IPS-20b (cell line): ENCODE results near the gene ZNF8.
A peak's percentile ranks its signal among the peaks of the same experiment; 100 is the strongest.
"Not testable (repeated sequence)": the region's sequence is repeated elsewhere in the genome, so short reads cannot be mapped to it uniquely, and the experiment has no call there.

Experiments used
- H3K27ac ChIP-seq: one replicate; pipeline ENCODE4 v1.5.1; 2013; ENCODE audit warnings: low read length
- H3K27me3 ChIP-seq: 2 replicates; pipeline ENCODE4 v1.6.1; 2013; ENCODE audit warnings: mild to moderate bottlenecking, low read length, inconsistent platforms; ENCODE audit not compliant: insufficient read depth
- H3K36me3 ChIP-seq: 2 replicates; pipeline ENCODE4 v1.6.1; 2013; ENCODE audit warnings: low read depth, mild to moderate bottlenecking, inconsistent platforms, low read length, moderate library complexity; ENCODE audit not compliant: insufficient read depth
- H3K4me1 ChIP-seq: 2 replicates; pipeline ENCODE4 v1.6.1; 2013; ENCODE audit warnings: mild to moderate bottlenecking, control low read depth, inconsistent platforms, low read length, moderate library complexity; ENCODE audit not compliant: insufficient read depth
- H3K4me3 ChIP-seq: 2 replicates; pipeline ENCODE4 v1.5.1; 2013; ENCODE audit warnings: mild to moderate bottlenecking, low read length, inconsistent platforms
- H3K9ac ChIP-seq: 2 replicates; pipeline ENCODE4 v1.6.1; 2013; ENCODE audit warnings: low read depth, mild to moderate bottlenecking, inconsistent platforms, low read length, moderate library complexity
- H3K9me3 ChIP-seq: 2 replicates; pipeline ENCODE4 v1.6.1; 2013; ENCODE audit warnings: mild to moderate bottlenecking, low read depth, low read length, inconsistent platforms; ENCODE audit not compliant: insufficient read depth

ZNF8 gene

DNA sequence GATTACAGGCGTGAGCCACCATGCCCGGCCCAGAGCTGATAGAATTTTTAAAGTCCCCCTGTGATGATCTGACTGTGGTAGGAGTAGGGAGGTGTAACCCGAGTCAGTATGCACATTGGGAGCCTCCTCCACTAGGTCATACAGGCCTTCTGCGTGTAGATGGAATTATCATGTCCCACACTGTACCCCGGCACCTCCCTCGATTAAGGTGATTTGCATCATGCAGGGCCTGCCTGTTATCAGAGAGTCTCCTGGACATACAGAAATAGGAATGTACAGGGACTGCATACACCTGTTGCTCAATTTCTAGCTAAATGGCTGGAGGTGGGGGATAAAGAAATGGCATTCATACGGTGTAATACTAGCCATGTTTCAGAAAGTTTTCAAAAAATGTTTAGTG lies 25.5 kb downstream of the ZNF8 start:
- Histone ChIP-seq H3K36me3 (peaks cover 62% of the 10 kb centered on the region), H3K9ac (no peak overlapping the region; the same call in 1 of the 2 replicates), H3K27me3 (no peaks in the 10 kb centered on the region), H3K4me3 (peak overlapping the region; percentile 90), H3K4me1 (peaks cover 5% of the 10 kb centered on the region; the same call in 1 of the 2 replicates), H3K27ac (no peak overlapping the region), H3K9me3 (no peaks in the 10 kb centered on the region)

DNA sequence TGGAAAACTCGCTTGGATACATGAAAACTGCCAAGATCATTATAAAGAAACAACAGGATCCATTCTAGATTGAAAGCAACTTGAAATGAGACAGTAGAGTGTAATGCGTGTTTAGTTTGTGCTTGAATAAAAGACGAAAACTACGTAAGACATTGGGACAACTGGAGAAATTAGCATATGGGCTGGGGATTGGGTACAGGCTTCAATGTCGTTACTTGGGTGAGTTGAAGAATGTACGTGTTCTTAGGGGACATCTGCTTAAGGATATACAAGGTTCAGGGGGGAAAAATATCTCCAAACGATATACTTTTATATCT lies 26.0 kb downstream of the ZNF8 start:
- H3K27me3 ChIP-seq = no peaks in the 10 kb centered on the region
- peak overlapping the region; percentile 18; the same call in 1 of the 2 replicates for H3K9ac ChIP-seq
- H3K4me3 ChIP-seq = peak overlapping the region; percentile 90
- H3K27ac ChIP-seq = no peak overlapping the region
- H3K9me3 ChIP-seq = no peaks in the 10 kb centered on the region
- peaks cover 65% of the 10 kb centered on the region for H3K36me3 ChIP-seq
- peaks cover 5% of the 10 kb centered on the region; the same call in 1 of the 2 replicates for H3K4me1 ChIP-seq

DNA sequence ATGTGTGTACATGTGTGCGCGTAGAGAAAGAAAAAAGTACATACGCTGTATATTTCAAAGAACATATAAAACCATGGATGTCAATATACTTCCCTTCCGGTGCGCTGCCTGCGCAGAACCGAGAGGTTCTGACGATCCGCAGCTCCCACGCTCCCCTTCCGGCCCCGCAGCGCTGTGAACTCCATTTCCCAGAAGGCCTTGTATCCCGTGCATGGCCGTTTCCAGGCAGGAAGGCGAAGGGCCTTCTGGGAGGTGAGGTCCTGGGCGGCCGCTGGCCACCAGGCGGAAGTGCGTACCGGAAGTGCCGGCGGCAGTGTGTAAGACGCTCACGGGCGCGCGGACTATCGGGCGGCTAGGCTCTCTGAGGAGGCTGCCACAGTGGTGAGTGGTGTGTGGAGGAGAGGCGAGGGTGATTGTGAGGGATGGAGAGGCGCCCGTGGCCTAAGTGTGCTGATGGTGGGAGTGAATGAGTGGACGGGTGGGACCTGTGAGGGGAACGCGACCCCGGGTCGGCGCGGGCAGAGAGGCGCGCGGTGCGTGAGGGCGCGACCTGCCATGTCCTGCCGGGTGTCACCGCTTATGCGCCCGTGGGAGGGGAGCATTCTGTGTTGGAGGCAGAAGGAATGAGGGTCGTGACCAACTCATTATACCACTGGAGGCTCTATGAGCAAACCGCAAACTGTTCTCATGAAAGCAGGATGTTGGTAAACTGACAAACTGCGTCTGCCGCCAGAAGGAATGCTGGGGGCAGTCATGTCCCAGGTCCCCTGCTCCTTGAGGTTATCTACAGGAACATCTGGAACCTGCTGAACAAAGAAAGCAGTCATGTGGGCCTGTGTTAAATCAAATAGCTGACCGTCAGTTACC lies 26.5 kb downstream of the ZNF8 start, which contains the start of gene ERVK3-1:
ERVK3-1 (plus strand) TSS at position 313 of the 867 bp plus-strand sequence. CDS start 6,792 bp downstream, outside the sequence.
- peaks cover 61% of the 10 kb centered on the region for H3K36me3 ChIP-seq
- H3K27me3 ChIP-seq = no peaks in the 10 kb centered on the region
- peak within 1 kb of the TSS; percentile 90 for H3K4me3 ChIP-seq
- H3K9ac ChIP-seq = peak within 1 kb of the TSS; percentile 81
- H3K4me1 ChIP-seq = peaks cover 5% of the 10 kb centered on the region; the same call in 1 of the 2 replicates
- no peak within 1 kb of the TSS for H3K27ac ChIP-seq
- no peaks in the 10 kb centered on the region for H3K9me3 ChIP-seq

DNA sequence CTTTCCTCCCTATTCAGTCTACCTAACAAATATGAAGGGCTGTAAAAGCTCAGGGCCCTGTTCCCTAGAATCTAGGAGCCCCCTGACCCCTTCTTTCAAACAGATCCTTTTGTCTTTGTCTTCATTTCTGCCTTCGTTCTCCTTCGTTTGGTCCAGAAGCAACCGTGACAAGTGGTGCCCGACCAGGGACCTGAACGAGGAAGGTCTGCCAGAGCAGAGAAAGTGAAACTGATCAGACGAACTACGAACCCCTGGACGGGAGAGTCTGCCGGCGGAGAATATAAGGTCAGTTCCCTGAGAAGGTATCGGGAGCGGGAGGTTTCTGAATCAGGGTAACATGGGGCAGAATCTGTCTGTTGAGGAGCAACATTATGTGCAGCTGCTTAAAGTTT lies 27.2 kb downstream of the ZNF8 start:
- peak overlapping the region; percentile 90 for H3K4me3 ChIP-seq
- peaks cover 5% of the 10 kb centered on the region; the same call in 1 of the 2 replicates for H3K4me1 ChIP-seq
- no peaks in the 10 kb centered on the region for H3K9me3 ChIP-seq
- H3K27ac ChIP-seq = no peak overlapping the region
- H3K27me3 ChIP-seq = no peaks in the 10 kb centered on the region
- H3K9ac ChIP-seq = peak overlapping the region; percentile 81
- H3K36me3 ChIP-seq = peaks cover 55% of the 10 kb centered on the region

DNA sequence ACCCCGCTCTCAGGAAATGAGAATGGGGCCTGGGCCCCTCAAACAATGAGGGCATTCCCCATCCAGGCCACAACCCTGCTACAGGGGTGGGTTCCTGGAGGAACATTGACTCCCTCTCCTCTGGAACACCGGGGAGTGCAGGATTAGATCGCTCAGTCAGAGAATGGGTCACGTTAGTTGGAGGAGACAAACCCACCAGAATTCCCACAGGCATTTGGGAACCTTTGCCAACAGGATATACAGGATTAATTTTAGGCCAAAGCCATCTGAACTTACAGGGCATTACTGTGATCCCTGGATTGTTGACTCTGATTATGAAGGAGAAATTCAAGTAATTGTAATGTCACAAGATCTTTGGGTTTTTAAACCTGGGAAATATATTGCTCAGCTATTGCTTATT lies 29.0 kb downstream of the ZNF8 start:
- H3K27ac ChIP-seq = no peak overlapping the region

DNA sequence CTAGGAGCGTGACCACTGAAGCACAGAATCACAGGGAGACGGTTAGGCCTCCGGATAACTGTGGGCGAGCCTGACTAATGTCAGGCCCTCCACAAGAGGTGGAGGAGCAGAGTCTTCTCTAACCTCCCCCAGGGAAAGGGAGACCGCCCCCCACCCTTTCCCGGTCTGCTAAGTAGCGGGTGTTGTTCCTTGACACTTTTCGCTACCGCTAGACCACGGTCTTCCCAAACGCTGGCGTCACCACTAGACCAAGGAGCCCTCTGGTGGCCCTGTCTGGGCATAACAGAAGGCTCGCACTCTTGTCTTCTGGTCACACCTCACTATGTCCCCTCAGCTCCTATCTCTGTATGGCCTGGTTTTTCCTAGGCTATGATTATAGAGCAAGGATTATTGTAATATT lies 31.9 kb downstream of the ZNF8 start:
- H3K9me3 ChIP-seq, H3K27ac ChIP-seq, H3K27me3 ChIP-seq, H3K4me1 ChIP-seq, H3K4me3 ChIP-seq, H3K9ac ChIP-seq: not testable (repeated sequence)
- peaks cover 81% of the 10 kb centered on the region for H3K36me3 ChIP-seq

More for the DNA sequence above, 29.0 kb downstream of the ZNF8 start:
- Histone ChIP-seq H3K9me3 (no peaks in the 10 kb centered on the region), H3K27me3 (no peaks in the 10 kb centered on the region), H3K4me3 (no peak overlapping the region), H3K9ac (no peak overlapping the region), H3K4me1 (peaks cover 5% of the 10 kb centered on the region; the same call in 1 of the 2 replicates), H3K36me3 (peaks cover 54% of the 10 kb centered on the region)

DNA sequence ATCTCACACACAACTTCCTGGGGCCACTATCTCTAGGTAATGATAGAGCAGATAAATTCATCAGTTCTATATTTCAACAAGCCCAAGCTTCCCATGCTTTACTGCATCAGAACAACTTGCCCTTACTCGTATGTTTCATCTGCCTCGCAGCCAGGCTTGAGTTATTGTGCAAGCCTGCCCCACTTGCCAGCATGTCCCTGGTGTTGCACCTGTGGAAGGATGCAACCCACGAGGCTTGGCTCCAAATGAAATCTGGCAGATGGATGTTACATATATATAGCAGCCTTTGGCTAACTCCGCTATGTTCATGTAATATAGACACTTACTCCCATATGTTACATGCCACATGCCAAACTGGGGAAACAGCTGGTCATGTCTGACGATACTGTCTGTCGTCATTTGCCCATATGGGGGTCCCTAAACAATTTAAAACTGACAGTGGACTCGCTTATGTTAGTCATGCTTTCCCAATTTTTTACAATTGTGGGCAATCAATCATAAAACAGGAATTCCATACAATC lies 32.6 kb downstream of the ZNF8 start:
- no peaks in the 10 kb centered on the region for H3K4me1 ChIP-seq
- no peak overlapping the region for H3K27ac ChIP-seq
- no peak overlapping the region for H3K9ac ChIP-seq
- H3K4me3 ChIP-seq = no peak overlapping the region
- peaks cover 82% of the 10 kb centered on the region for H3K36me3 ChIP-seq
- no peaks in the 10 kb centered on the region for H3K9me3 ChIP-seq
- H3K27me3 ChIP-seq = no peaks in the 10 kb centered on the region

DNA sequence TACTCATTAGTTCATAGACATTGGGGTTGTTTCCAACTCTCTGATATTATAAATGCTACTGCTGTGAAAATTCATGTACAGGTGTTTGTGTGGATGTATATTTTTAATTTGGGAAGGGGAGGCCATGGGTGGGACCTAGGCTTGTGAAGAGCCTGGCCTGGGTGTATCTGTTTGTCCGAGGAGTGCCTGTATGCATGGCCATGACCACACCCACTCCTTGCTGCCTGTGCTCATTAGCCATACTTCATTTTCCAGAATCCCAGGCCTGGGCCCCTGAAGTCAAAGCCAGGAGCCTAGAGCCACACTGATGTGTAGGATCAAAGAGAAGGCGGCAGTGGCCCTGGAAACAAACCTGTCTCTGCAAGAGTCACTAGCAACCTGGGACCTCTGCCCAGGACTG lies 36.8 kb downstream of the ZNF8 start:
- Histone ChIP-seq H3K27ac (no peak overlapping the region), H3K36me3 (peaks cover 47% of the 10 kb centered on the region), H3K4me3 (no peak overlapping the region), H3K9ac (no peak overlapping the region), H3K27me3 (no peaks in the 10 kb centered on the region), H3K4me1 (no peaks in the 10 kb centered on the region), H3K9me3 (no peaks in the 10 kb centered on the region)

DNA sequence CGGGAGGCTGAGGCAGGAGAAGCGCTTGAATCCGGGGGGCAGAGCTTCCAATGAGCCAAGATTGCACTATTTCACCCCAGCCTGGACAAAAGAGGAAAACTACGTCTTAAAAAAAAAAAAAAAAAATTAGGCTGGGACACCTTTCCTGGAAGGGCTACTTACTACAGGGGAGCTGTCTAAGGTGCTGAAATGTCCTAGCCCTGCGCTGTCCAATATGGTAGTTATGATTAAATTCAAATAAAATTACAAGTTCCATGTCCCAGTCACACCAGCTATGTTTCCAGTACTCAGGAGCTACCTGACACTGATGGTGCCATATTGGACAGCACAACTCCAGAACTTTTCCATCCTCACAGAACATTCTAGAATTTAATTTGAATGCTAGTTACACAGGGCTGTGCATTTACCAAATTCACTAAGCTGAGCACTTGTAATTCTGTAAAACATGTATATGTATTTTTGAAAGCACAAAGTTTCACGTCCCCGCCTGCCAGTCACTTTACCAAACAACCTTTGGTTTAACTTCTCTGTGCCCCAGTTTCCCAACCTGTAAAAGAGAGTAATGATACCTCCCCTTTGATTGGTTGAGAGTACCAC lies 38.8 kb downstream of the ZNF8 start:
- H3K9ac ChIP-seq = no peak overlapping the region
- H3K4me1 ChIP-seq = no peaks in the 10 kb centered on the region
- H3K9me3 ChIP-seq = no peaks in the 10 kb centered on the region
- H3K4me3 ChIP-seq = no peak overlapping the region
- peaks cover 32% of the 10 kb centered on the region for H3K36me3 ChIP-seq
- H3K27me3 ChIP-seq = no peaks in the 10 kb centered on the region
- no peak overlapping the region for H3K27ac ChIP-seq

DNA sequence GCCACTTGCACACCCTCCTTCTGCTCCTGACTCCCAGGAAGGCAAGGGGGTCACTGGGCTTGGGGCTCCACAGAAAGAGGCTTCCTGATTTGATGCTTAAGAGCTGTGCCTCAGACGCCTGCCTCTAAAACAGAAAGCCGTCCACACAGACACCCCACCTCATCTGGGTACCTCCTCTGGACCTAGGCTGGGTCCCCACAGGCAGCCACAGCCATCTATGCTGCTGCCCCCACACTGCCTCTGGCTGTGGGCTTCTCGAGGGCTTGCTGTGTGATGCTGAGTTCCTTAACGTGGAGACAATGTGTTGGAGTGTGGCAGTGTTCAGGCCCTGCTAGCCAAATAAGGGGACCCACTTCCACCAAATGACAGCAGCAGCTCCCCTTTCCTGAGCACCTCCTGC lies 39.5 kb downstream of the ZNF8 start:
- Histone ChIP-seq H3K4me3 (no peak overlapping the region), H3K9me3 (no peaks in the 10 kb centered on the region), H3K27me3 (no peaks in the 10 kb centered on the region), H3K27ac (no peak overlapping the region), H3K4me1 (no peaks in the 10 kb centered on the region), H3K9ac (no peak overlapping the region), H3K36me3 (peaks cover 25% of the 10 kb centered on the region)

DNA sequence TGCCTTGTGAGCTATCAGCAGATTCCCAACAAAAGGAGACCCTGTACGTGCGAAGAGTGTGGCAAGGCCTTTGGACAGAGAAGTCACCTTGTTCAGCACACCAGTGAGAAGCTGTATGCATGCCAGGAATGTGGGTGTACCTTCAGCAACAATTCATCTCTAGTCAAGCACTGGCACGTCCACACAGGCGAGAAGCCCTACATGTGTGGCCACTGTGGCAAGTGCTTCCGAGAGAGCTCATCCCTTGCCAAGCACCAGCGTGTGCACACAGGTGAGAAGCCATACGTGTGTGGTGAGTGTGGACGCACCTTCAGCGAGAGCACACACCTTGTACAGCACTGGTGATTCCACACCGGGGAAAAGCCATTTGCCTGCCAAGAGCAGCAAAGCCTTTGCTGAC lies 40.5 kb downstream of the ZNF8 start:
- Histone ChIP-seq H3K9ac (no peak overlapping the region), H3K4me3 (no peak overlapping the region), H3K36me3 (peaks cover 16% of the 10 kb centered on the region), H3K27me3 (no peaks in the 10 kb centered on the region), H3K9me3 (no peaks in the 10 kb centered on the region), H3K27ac (no peak overlapping the region), H3K4me1 (no peaks in the 10 kb centered on the region)
